Stimulated activated CD4-positive, alpha-beta T cell treated with anti-CD3 and anti-CD28 coated beads, Interleukin-4, amount 100 ng/mL, for 24 hours (primary cell): ENCODE results near the gene SLC16A5.
"Not testable (repeated sequence)": the region's sequence is repeated elsewhere in the genome, so short reads cannot be mapped to it uniquely, and the experiment has no call there.

Experiments
- DNase-seq: peaks from one replicate; pipeline ENCODE4 v3.0.0-alpha.2; 2020

SLC16A5 gene

GRCh38 chr17:75135946-75136345 is 48.2 kb downstream of the SLC16A5 start:
- no peak for DNase-seq

- not testable (repeated sequence) for DNase-seq
Observed at GRCh38 chr17:75137762-75138161, 50.0 kb downstream of the SLC16A5 start.

- DNase-seq = no peak
Observed at GRCh38 chr17:75138519-75138918, 50.8 kb downstream of the SLC16A5 start.

GRCh38 chr17:75142236-75142971 is 54.6 kb downstream of the SLC16A5 start:
- no peak for DNase-seq

GRCh38 chr17:75144816-75145512 is 57.2 kb downstream of the SLC16A5 start:
- no peak for DNase-seq

- no peak for DNase-seq
Observed at GRCh38 chr17:75146592-75146991, 58.8 kb downstream of the SLC16A5 start.

GRCh38 chr17:75147878-75148546 is 60.3 kb downstream of the SLC16A5 start:
- DNase-seq = no peak

- DNase-seq = no peak
Observed at GRCh38 chr17:75151930-75152329, 64.2 kb downstream of the SLC16A5 start.

GRCh38 chr17:75152523-75152921 is 64.8 kb downstream of the SLC16A5 start:
- no peak for DNase-seq

GRCh38 chr17:75152922-75153779 is 65.4 kb downstream of the SLC16A5 start:
- DNase-seq = peak; percentile 25

GRCh38 chr17:75153780-75154194 is 66.0 kb downstream of the SLC16A5 start:
- DNase-seq = peak; percentile 25

- DNase-seq = peak; percentile 98
Observed at GRCh38 chr17:75154195-75155106, 66.7 kb downstream of the SLC16A5 start, which contains the start of gene JPT1. JPT1 (minus strand) TSS chr17:75154512; CDS start chr17:75154397, 115 bp downstream.

- no peak for DNase-seq
Observed at GRCh38 chr17:75155191-75155601, 67.4 kb downstream of the SLC16A5 start.
